HEK293 (cell line): ENCODE results near the gene ACSS2.

ENCODE experiments used
- CTCF ChIA-PET: fragments of 350-600 bp; formaldehyde crosslinking; extraction: SDS; loops from one replicate; lab custom pipeline; 2021; ENCODE audit warnings: antibody characterized with exemption; lab: Yijun Ruan, JAX
- POLR2A ChIA-PET: fragments of 300-600 bp; formaldehyde crosslinking; extraction: SDS; loops from one replicate; lab custom pipeline; 2020; ENCODE audit warnings: antibody characterized with exemption, inconsistent platforms; lab: Yijun Ruan, JAX
- H3K27ac ChIP-seq: fragments of 200-500 bp; sonication (Bioruptor generic); 2 replicates; pipeline ENCODE4 v1.5.1; 2014; ENCODE audit warnings: low read depth, low read length, control low read depth, inconsistent platforms; ENCODE audit errors: extremely low read depth
- H3K36me3 ChIP-seq, 2 experiments: fragments of 200-500 bp in 1 of 2; sonication (Bioruptor generic) in 1 of 2; 1 replicate in 1 of 2; 2 replicates in 1 of 2; pipeline ENCODE4 v1.5.1; 2014 to 2017; ENCODE audit warnings: inconsistent platforms in 2 of 2, low read length in 2 of 2; ENCODE audit not compliant: control insufficient read depth in 2 of 2, insufficient read depth in 1 of 2
- H3K4me1 ChIP-seq: fragments of 200-500 bp; sonication (Bioruptor generic); 2 replicates; pipeline ENCODE4 v1.5.1; 2014; ENCODE audit warnings: mild to moderate bottlenecking, low read length, inconsistent platforms; ENCODE audit not compliant: control insufficient read depth, insufficient read depth
- H3K4me3 ChIP-seq: 2 replicates; pipeline ENCODE4 v1.5.1; 2011; ENCODE audit warnings: low read depth, mild to moderate bottlenecking, control low read depth, low read length, moderate library complexity
- H3K9me3 ChIP-seq: fragments of 200-500 bp; sonication (Bioruptor generic); 2 replicates; pipeline ENCODE4 v1.5.1; 2014; ENCODE audit warnings: low read depth, low read length, inconsistent platforms; ENCODE audit not compliant: control insufficient read depth, insufficient read depth
- HOXC10 ChIP-seq: sonication (generic); formaldehyde crosslinking; IDR thresholded peaks from 2 replicates; pipeline ENCODE4 v1.8.1; 2023; ENCODE audit warnings: mild to moderate bottlenecking, missing genetic modification reagents
- KLF16 ChIP-seq: fragments of 450-650 bp; formaldehyde crosslinking; IDR thresholded peaks from 2 replicates; pipeline ENCODE4 v1.5.1; 2017; ENCODE audit warnings: missing biosample characterization, missing genetic modification characterization
- PRDM10 ChIP-seq: fragments of 450-650 bp; formaldehyde crosslinking; IDR thresholded peaks from 2 replicates; pipeline ENCODE4 v1.5.1; 2016; ENCODE audit warnings: missing biosample characterization, missing genetic modification characterization
- PRDM4 ChIP-seq: fragments of 450-650 bp; formaldehyde crosslinking; IDR thresholded peaks from 2 replicates; pipeline ENCODE4 v1.5.1; 2017; ENCODE audit warnings: missing biosample characterization, missing genetic modification characterization
- ZBTB20 ChIP-seq: fragments of 450-650 bp; formaldehyde crosslinking; IDR thresholded peaks from 2 replicates; pipeline ENCODE4 v1.5.1; 2016; ENCODE audit warnings: missing biosample characterization, missing genetic modification characterization
- ZNF114 ChIP-seq: fragments of 450-650 bp; formaldehyde crosslinking; IDR thresholded peaks from 2 replicates; pipeline ENCODE4 v1.5.0; 2017; ENCODE audit warnings: missing biosample characterization, missing genetic modification characterization
- ZNF169 ChIP-seq: fragments of 450-650 bp; formaldehyde crosslinking; IDR thresholded peaks from 2 replicates; pipeline ENCODE4 v1.5.1; 2016; ENCODE audit warnings: missing biosample characterization, missing genetic modification characterization
- ZNF398 ChIP-seq: fragments of 450-650 bp; formaldehyde crosslinking; IDR thresholded peaks from 2 replicates; pipeline ENCODE4 v1.5.1; 2017; ENCODE audit warnings: missing biosample characterization, missing genetic modification characterization
- ZNF558 ChIP-seq: fragments of 450-650 bp; formaldehyde crosslinking; IDR thresholded peaks from 2 replicates; pipeline ENCODE4 v1.5.1; 2016; ENCODE audit warnings: missing biosample characterization, missing genetic modification characterization
- ZNF585B ChIP-seq: fragments of 450-650 bp; formaldehyde crosslinking; IDR thresholded peaks from 2 replicates; pipeline ENCODE4 v1.5.1; 2016; ENCODE audit warnings: missing biosample characterization, missing genetic modification characterization
- ZNF692 ChIP-seq: fragments of 450-650 bp; formaldehyde crosslinking; IDR thresholded peaks from 2 replicates; pipeline ENCODE4 v1.5.1; 2016; ENCODE audit warnings: missing biosample characterization, missing genetic modification characterization
- ZNF701 ChIP-seq: fragments of 450-650 bp; formaldehyde crosslinking; IDR thresholded peaks from 2 replicates; pipeline ENCODE4 v1.5.1; 2016; ENCODE audit warnings: missing biosample characterization, missing genetic modification characterization
- ZSCAN16 ChIP-seq: fragments of 450-650 bp; formaldehyde crosslinking; IDR thresholded peaks from 2 replicates; pipeline ENCODE4 v1.5.1; 2016; ENCODE audit warnings: missing biosample characterization, missing genetic modification characterization
- TF ChIP-seq, protein P1 (sequence below): fragments of 450-650 bp; IDR thresholded peaks from 2 replicates; pipeline ENCODE4 v1.5.1; 2018; ENCODE audit warnings: missing biosample characterization, mild to moderate bottlenecking, missing genetic modification characterization
- TF ChIP-seq, protein P2 (sequence below): fragments of 450-650 bp; formaldehyde crosslinking; IDR thresholded peaks from 2 replicates; pipeline ENCODE4 v1.5.1; 2016; ENCODE audit warnings: missing biosample characterization, missing genetic modification characterization
- TF ChIP-seq, protein P3 (sequence below): fragments of 450-650 bp; formaldehyde crosslinking; IDR thresholded peaks from 2 replicates; pipeline ENCODE4 v1.5.1; 2016; ENCODE audit warnings: missing biosample characterization, missing genetic modification characterization

The ACSS2 gene

GRCh38 chr20:34954904-34955230 lies 78.5 kb downstream of the ACSS2 start (continued):
- TF ChIP-seq ZNF585B (tag by site-specific recombination) (no peak), ZNF169 (tag by site-specific recombination) (no peak), ZNF398 (peak; percentile 60), ZNF692 (no peak)
- TF ChIP-seq, protein P1, sequence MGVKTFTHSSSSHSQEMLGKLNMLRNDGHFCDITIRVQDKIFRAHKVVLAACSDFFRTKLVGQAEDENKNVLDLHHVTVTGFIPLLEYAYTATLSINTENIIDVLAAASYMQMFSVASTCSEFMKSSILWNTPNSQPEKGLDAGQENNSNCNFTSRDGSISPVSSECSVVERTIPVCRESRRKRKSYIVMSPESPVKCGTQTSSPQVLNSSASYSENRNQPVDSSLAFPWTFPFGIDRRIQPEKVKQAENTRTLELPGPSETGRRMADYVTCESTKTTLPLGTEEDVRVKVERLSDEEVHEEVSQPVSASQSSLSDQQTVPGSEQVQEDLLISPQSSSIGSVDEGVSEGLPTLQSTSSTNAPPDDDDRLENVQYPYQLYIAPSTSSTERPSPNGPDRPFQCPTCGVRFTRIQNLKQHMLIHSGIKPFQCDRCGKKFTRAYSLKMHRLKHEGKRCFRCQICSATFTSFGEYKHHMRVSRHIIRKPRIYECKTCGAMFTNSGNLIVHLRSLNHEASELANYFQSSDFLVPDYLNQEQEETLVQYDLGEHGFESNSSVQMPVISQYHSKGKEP (tag by site-specific recombination) = no peak

DNA sequence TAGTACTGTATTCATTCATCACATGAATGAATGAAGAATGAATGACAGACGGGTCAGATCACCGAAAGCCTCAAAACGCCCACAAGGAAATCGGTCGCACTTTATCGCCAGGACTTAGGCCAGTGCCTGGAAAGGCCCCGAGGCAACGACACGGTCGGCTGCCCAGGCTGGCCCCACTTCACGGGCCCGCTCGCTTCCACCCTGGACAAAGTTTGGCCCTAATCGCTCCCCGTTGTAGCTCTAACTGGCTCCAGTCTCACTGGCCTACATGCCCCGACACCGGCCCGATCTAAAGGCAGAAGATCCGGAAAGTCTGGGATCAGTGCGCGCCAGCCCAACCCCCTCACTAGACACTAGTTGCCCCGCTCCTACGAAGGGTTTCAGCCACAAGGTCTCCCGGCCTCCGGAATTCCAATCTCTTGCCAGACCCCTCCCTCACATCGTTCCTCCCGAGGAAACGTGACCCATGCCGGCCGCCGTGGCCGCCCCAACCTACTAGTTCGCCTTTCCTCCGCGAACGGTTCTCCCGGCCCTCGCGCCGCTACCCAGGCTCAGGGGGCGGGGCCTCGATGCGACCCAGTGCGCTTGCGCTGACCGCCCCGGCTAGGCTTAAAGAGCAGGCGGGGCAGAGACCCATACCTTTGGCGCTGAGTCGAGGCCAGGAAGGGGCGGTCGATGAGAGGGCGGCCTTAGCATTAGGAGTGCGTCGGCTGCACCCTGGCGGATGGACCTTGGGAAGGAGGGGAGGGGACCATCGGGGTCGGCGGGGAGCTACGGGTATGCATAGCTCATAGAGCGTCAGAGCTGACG lies 79.0 kb downstream of the ACSS2 start, which contains the start of the genes GSS and MYH7B:
TSS of gene GSS (minus strand) at position 576 of the 810 bp plus-strand sequence. CDS start 3,954 bp downstream, outside the sequence.
TSS of gene MYH7B (plus strand) at position 638 of the 810 bp plus-strand sequence. CDS start 22,138 bp downstream, outside the sequence.
- H3K36me3 ChIP-seq = peaks cover 0 to 15% of the 10 kb centered on the region in 2 experiments; a peak in 1 of 3 replicates
- ChIA-PET POLR2A (interaction anchor here (0.5 to 2.4 kb wide), 9 partner anchors 10 to 322 kb away, joined by 3 to 13 read pairs (median 3); partner anchors contain the start of genes ACSS2 and GGT7), CTCF (interaction anchor here (0.6 to 5.1 kb wide), 3 partner anchors 81 to 241 kb away, joined by 3 to 40 read pairs (median 3); partner anchors contain the start of gene GGT7)
- peak within 1 kb of the TSS; percentile 77 for H3K27ac ChIP-seq
- peak within 1 kb of the TSS; percentile 73 for H3K4me3 ChIP-seq
- no peaks in the 10 kb centered on the region; the same call in 1 of the 2 replicates for H3K4me1 ChIP-seq
- H3K9me3 ChIP-seq = no peaks in the 10 kb centered on the region
- TF ChIP-seq PRDM4 (tag by site-specific recombination) (peak; percentile 36; the same call in 1 of the 2 replicates), HOXC10 (CRISPR knock-in tag) (no peak), ZNF558 (peak; percentile 79; the same call in 1 of the 2 replicates), PRDM10 (peak; percentile 74), ZSCAN16 (tag by site-specific recombination) (peak; percentile 68; the same call in 1 of the 2 replicates), ZNF701 (no peak), ZBTB20 (tag by site-specific recombination) (peak; percentile 96), ZNF114 (tag by site-specific recombination) (no peak), ZNF398 (peak; percentile 53), KLF16 (tag by site-specific recombination) (peak; percentile 67; the same call in 1 of the 2 replicates)
- TF ChIP-seq, protein P2, sequence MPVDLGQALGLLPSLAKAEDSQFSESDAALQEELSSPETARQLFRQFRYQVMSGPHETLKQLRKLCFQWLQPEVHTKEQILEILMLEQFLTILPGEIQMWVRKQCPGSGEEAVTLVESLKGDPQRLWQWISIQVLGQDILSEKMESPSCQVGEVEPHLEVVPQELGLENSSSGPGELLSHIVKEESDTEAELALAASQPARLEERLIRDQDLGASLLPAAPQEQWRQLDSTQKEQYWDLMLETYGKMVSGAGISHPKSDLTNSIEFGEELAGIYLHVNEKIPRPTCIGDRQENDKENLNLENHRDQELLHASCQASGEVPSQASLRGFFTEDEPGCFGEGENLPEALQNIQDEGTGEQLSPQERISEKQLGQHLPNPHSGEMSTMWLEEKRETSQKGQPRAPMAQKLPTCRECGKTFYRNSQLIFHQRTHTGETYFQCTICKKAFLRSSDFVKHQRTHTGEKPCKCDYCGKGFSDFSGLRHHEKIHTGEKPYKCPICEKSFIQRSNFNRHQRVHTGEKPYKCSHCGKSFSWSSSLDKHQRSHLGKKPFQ = 0 out of 2 replicates have a peak, but pooled peaks have one; percentile 52
- TF ChIP-seq, protein P3, sequence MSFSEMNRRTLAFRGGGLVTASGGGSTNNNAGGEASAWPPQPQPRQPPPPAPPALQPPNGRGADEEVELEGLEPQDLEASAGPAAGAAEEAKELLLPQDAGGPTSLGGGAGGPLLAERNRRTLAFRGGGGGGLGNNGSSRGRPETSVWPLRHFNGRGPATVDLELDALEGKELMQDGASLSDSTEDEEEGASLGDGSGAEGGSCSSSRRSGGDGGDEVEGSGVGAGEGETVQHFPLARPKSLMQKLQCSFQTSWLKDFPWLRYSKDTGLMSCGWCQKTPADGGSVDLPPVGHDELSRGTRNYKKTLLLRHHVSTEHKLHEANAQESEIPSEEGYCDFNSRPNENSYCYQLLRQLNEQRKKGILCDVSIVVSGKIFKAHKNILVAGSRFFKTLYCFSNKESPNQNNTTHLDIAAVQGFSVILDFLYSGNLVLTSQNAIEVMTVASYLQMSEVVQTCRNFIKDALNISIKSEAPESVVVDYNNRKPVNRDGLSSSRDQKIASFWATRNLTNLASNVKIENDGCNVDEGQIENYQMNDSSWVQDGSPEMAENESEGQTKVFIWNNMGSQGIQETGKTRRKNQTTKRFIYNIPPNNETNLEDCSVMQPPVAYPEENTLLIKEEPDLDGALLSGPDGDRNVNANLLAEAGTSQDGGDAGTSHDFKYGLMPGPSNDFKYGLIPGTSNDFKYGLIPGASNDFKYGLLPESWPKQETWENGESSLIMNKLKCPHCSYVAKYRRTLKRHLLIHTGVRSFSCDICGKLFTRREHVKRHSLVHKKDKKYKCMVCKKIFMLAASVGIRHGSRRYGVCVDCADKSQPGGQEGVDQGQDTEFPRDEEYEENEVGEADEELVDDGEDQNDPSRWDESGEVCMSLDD (tag by site-specific recombination) = peak; percentile 51
